GM23338 (cell line): ENCODE results near the gene EXOC4. TPM values are rescaled to one million over a fixed set of nuclear protein-coding genes. Genes with fewer than 3 reads are reported as not detected.

ENCODE experiments used
- ATAC-seq: fragments of 200-7000 bp; cut with Tn5 transposase; 3 replicates; pipeline ENCODE4 v1.9.1; 2020
- DNase-seq: peaks from one replicate; pipeline ENCODE4 v3.0.0-alpha.2; 2015; ENCODE audit warnings: low spot score
- H2AFZ ChIP-seq: fragments of 200-600 bp; sonication (generic); 2 replicates; pipeline ENCODE4 v1.8.0; 2016; ENCODE audit warnings: antibody characterized with exemption, mild to moderate bottlenecking, moderate library complexity
- H3F3A ChIP-seq: fragments of 200-600 bp; sonication (generic); replicated peaks from 2 replicates; pipeline ENCODE4 v1.8.0; 2017; ENCODE audit warnings: antibody characterized with exemption, mixed run types, low read depth
- H3K27ac ChIP-seq: fragments of 200-600 bp; sonication (generic); 2 replicates; pipeline ENCODE4 v1.6.1; 2016; ENCODE audit warnings: low read depth
- H3K27me3 ChIP-seq: fragments of 200-600 bp; sonication (generic); 2 replicates; pipeline ENCODE4 v1.8.0; 2016; ENCODE audit warnings: mild to moderate bottlenecking, mixed run types, moderate library complexity; ENCODE audit not compliant: insufficient read depth
- H3K36me3 ChIP-seq: fragments of 200-600 bp; sonication (generic); 2 replicates; pipeline ENCODE4 v1.8.0; 2016; ENCODE audit warnings: mild to moderate bottlenecking; ENCODE audit not compliant: insufficient read depth
- H3K4me1 ChIP-seq: fragments of 200-600 bp; sonication (generic); 2 replicates; pipeline ENCODE4 v1.8.0; 2016; ENCODE audit warnings: mild to moderate bottlenecking, moderate library complexity; ENCODE audit not compliant: insufficient read depth
- H3K4me2 ChIP-seq: fragments of 200-600 bp; sonication (generic); 2 replicates; pipeline ENCODE4 v1.7.1; 2017; ENCODE audit warnings: mixed run types
- H3K4me3 ChIP-seq: fragments of 200-600 bp; sonication (generic); 2 replicates; pipeline ENCODE4 v1.6.1; 2016; ENCODE audit warnings: mixed run types
- H3K79me2 ChIP-seq: fragments of 200-600 bp; sonication (generic); replicated peaks from 2 replicates; pipeline ENCODE4 v1.8.0; 2017; ENCODE audit warnings: mild to moderate bottlenecking; ENCODE audit not compliant: insufficient read depth
- H3K9me2 ChIP-seq: fragments of 200-600 bp; sonication (generic); 2 replicates; pipeline ENCODE4 v1.8.0; 2017; ENCODE audit not compliant: insufficient read depth
- H4K20me1 ChIP-seq: fragments of 200-600 bp; sonication (generic); replicated peaks from 2 replicates; pipeline ENCODE4 v1.8.0; 2017; ENCODE audit warnings: mild to moderate bottlenecking; ENCODE audit not compliant: insufficient read depth
- H3K27ac Mint-ChIP-seq: 2 replicates; pipeline ENCODE4 v1.8.0; 2020; ENCODE audit warnings: inconsistent platforms, mild to moderate bottlenecking, moderate library complexity, mixed read lengths
- H3K27me3 Mint-ChIP-seq: 3 replicates; pipeline ENCODE4 v1.8.0; 2022; ENCODE audit warnings: low read depth, mild to moderate bottlenecking, moderate library complexity, mixed read lengths, inconsistent platforms; ENCODE audit not compliant: insufficient read depth, poor library complexity
- H3K36me3 Mint-ChIP-seq: 3 replicates; pipeline ENCODE4 v1.8.0; 2021; ENCODE audit warnings: low read depth, mild to moderate bottlenecking, inconsistent platforms, moderate library complexity, mixed read lengths
- H3K4me1 Mint-ChIP-seq: 3 replicates; pipeline ENCODE4 v1.8.0; 2020; ENCODE audit warnings: mild to moderate bottlenecking, inconsistent platforms, mixed read lengths
- H3K4me3 Mint-ChIP-seq: 3 replicates; pipeline ENCODE4 v1.8.0; 2021; ENCODE audit warnings: moderate library complexity, mild to moderate bottlenecking, inconsistent platforms, mixed read lengths
- H3K9me3 Mint-ChIP-seq: 3 replicates; pipeline ENCODE4 v1.8.0; 2020; ENCODE audit warnings: moderate library complexity, mild to moderate bottlenecking, inconsistent platforms, mixed read lengths
- CTCF ChIP-seq, 2 experiments: fragments of 200-600 bp in 1 of 2; sonication (generic) in 1 of 2; conservative IDR thresholded peaks; 2 replicates each; pipeline versions ENCODE4 v1.5.1 to v1.6.1; 2016 to 2017; ENCODE audit warnings: antibody characterized with exemption in 2 of 2, low read depth in 2 of 2, mild to moderate bottlenecking in 2 of 2, moderate library complexity in 1 of 2
- ETS1 ChIP-seq: IDR thresholded peaks from 2 replicates; pipeline ENCODE4 v1.6.1; 2016; ENCODE audit warnings: antibody characterized with exemption
- EZH2 ChIP-seq: fragments of 200-600 bp; sonication (generic); IDR thresholded peaks from one replicate; pipeline ENCODE4 v1.8.0; 2017; ENCODE audit warnings: antibody characterized with exemption, mild to moderate bottlenecking, low read depth; ENCODE audit not compliant: unreplicated experiment
- EZH2phosphoT487 ChIP-seq: fragments of 200-600 bp; sonication (generic); IDR thresholded peaks from one replicate; pipeline ENCODE4 v1.8.1; 2018; ENCODE audit warnings: antibody characterized with exemption; ENCODE audit not compliant: unreplicated experiment
- JUNB ChIP-seq: IDR thresholded peaks from one replicate; pipeline ENCODE4 v1.6.1; 2016; ENCODE audit warnings: antibody characterized with exemption; ENCODE audit not compliant: unreplicated experiment
- NANOG ChIP-seq: IDR thresholded peaks from 2 replicates; pipeline ENCODE4 v1.6.1; 2016; ENCODE audit warnings: antibody characterized with exemption, borderline replicate concordance
- POLR2AphosphoS5 ChIP-seq: IDR thresholded peaks from 2 replicates; pipeline ENCODE4 v1.6.1; 2016; ENCODE audit warnings: antibody characterized with exemption, low read depth
- STAT1 ChIP-seq: IDR thresholded peaks from one replicate; pipeline ENCODE4 v1.6.1; 2016; ENCODE audit warnings: antibody characterized with exemption; ENCODE audit not compliant: unreplicated experiment
- ZNF331 ChIP-seq: fragments of 250-450 bp; sonication (Bioruptor Pico); IDR thresholded peaks from 2 replicates; pipeline ENCODE4 v1.5.0; 2020; ENCODE audit warnings: low read depth, mild to moderate bottlenecking, moderate library complexity
- polyA plus RNA-seq: library from polyadenylated mRNA; unstranded; fragments of >200 nt; fragmentation: Nextera tagmentation; extraction: Ambion mirVana; gene quantifications from 2 replicates; pipeline ENCODE4 v1.2.1, GENCODE V29; 2016
- total RNA-seq: library from RNA; depleted of rRNA; stranded (reverse); fragments of >200 nt; shearing (Covaris generic); gene quantifications from 2 replicates; pipeline ENCODE4 v1.2.3, GENCODE V29; 2014

The EXOC4 gene
- total and polyA plus RNA-seq, 2 experiments from 2014 or later, result 37.5 to 52.7 TPM

GRCh38 chr7:133480868-133481267 lies 228.0 kb downstream of the EXOC4 start (continued):
- TF ChIP-seq JUNB, result no peak

- H3K4me2 ChIP-seq, result no peak overlapping the region
Measured at GRCh38 chr7:133481676-133482075, 228.8 kb downstream of the EXOC4 start.

GRCh38 chr7:133482599-133482998 lies 229.7 kb downstream of the EXOC4 start:
- Mint-ChIP-seq H3K27me3 (peaks cover 5% of the 10 kb centered on the region), H3K4me3 (no peak overlapping the region), H3K36me3 (no peaks in the 10 kb centered on the region), H3K4me1 (peaks cover 3% of the 10 kb centered on the region; the same call in 1 of the 3 replicates), H3K9me3 (no peaks in the 10 kb centered on the region), H3K27ac (no peak overlapping the region)
- no peaks in the 10 kb centered on the region for H3K4me1 ChIP-seq
- H3K9me2 ChIP-seq, result no peaks in the 10 kb centered on the region
- no peaks in the 10 kb centered on the region for H3K79me2 ChIP-seq
- H3K4me3 ChIP-seq, result no peak overlapping the region
- no peaks in the 10 kb centered on the region for H3K36me3 ChIP-seq
- H3K4me2 ChIP-seq, result no peak overlapping the region
- DNase-seq (no peak), ATAC-seq (no peak)
- no peak overlapping the region for H3K27ac ChIP-seq
- H3K27me3 ChIP-seq, result no peaks in the 10 kb centered on the region
- H2AFZ ChIP-seq, result no peak overlapping the region
- no peaks in the 10 kb centered on the region for H4K20me1 ChIP-seq
- H3F3A ChIP-seq, result no peaks in the 10 kb centered on the region
- no peak for TF ChIP-seq CTCF (conservative IDR thresholded peaks at IDR 0.05; ENCODE audit: low read depth in 2 of 2)
- TF ChIP-seq STAT1, result no peak
- TF ChIP-seq NANOG, result no peak
- TF ChIP-seq JUNB, result no peak

More at GRCh38 chr7:133481676-133482075, 228.8 kb downstream of the EXOC4 start:
- Histone ChIP-seq H3K9me2 (no peaks in the 10 kb centered on the region), H3F3A (no peaks in the 10 kb centered on the region), H3K27me3 (no peaks in the 10 kb centered on the region), H3K4me1 (no peaks in the 10 kb centered on the region), H3K27ac (no peak overlapping the region), H3K36me3 (no peaks in the 10 kb centered on the region), H3K4me3 (no peak overlapping the region), H4K20me1 (no peaks in the 10 kb centered on the region), H2AFZ (no peak overlapping the region), H3K79me2 (no peaks in the 10 kb centered on the region)
- no peak for ATAC-seq
- Mint-ChIP-seq H3K9me3 (no peaks in the 10 kb centered on the region), H3K36me3 (no peaks in the 10 kb centered on the region), H3K27me3 (peaks cover 5% of the 10 kb centered on the region), H3K27ac (no peak overlapping the region), H3K4me1 (peaks cover 3% of the 10 kb centered on the region; the same call in 1 of the 3 replicates), H3K4me3 (no peak overlapping the region)
- DNase-seq, result no peak
- TF ChIP-seq EZH2phosphoT487 (no peak), ZNF331 (no peak), EZH2 (no peak), NANOG (no peak), POLR2AphosphoS5 (no peak)

- Histone ChIP-seq H3K79me2 (no peaks in the 10 kb centered on the region), H4K20me1 (no peaks in the 10 kb centered on the region), H3K4me1 (no peaks in the 10 kb centered on the region), H3K27ac (no peak overlapping the region), H3K4me2 (no peak overlapping the region), H3K27me3 (no peaks in the 10 kb centered on the region), H3K36me3 (no peaks in the 10 kb centered on the region), H3F3A (no peaks in the 10 kb centered on the region), H3K4me3 (no peak overlapping the region), H2AFZ (no peak overlapping the region), H3K9me2 (no peaks in the 10 kb centered on the region)
- H3K4me3 Mint-ChIP-seq, result no peak overlapping the region
- no peaks in the 10 kb centered on the region for H3K9me3 Mint-ChIP-seq
- DNase-seq, result no peak
- peaks cover 2% of the 10 kb centered on the region for H3K27me3 Mint-ChIP-seq
- no peaks in the 10 kb centered on the region for H3K36me3 Mint-ChIP-seq
- H3K4me1 Mint-ChIP-seq, result peaks cover 3% of the 10 kb centered on the region; the same call in 1 of the 3 replicates
- no peak for ATAC-seq
- TF ChIP-seq ETS1 (no peak), STAT1 (no peak), NANOG (no peak), CTCF (conservative IDR thresholded peaks at IDR 0.05; ENCODE audit: low read depth in 2 of 2) (no peak), POLR2AphosphoS5 (no peak)
- no peak overlapping the region for H3K27ac Mint-ChIP-seq
Measured at GRCh38 chr7:133484086-133484485, 231.2 kb downstream of the EXOC4 start.
